Chondrocyte (in vitro differentiated cells): ENCODE measurements around the gene DTNBP1. TPM values are rescaled to one million over a fixed set of nuclear protein-coding genes. Genes with fewer than 3 reads are reported as not detected.
A peak's percentile ranks its signal among the peaks of the same experiment; 100 is the strongest.

Source experiments
- DNase-seq: peaks from one replicate; pipeline ENCODE4 v3.0.0; 2021; ENCODE audit warnings: mixed read lengths, low spot score
- H3K27ac Mint-ChIP-seq: one replicate; pipeline ENCODE4 v1.8.0; 2021; ENCODE audit warnings: mild to moderate bottlenecking, moderate library complexity, mixed read lengths; ENCODE audit not compliant: unreplicated experiment
- H3K27me3 Mint-ChIP-seq: 2 replicates; pipeline ENCODE4 v1.8.0; 2021; ENCODE audit warnings: low read depth, mixed read lengths
- H3K36me3 Mint-ChIP-seq: 2 replicates; pipeline ENCODE4 v1.8.0; 2021; ENCODE audit warnings: low read depth, mixed read lengths
- H3K4me1 Mint-ChIP-seq: 2 replicates; pipeline ENCODE4 v1.8.0; 2021; ENCODE audit warnings: low read depth, mild to moderate bottlenecking, mixed read lengths
- H3K4me3 Mint-ChIP-seq: one replicate; pipeline ENCODE4 v1.8.0; 2021; ENCODE audit warnings: mild to moderate bottlenecking, moderate library complexity, mixed read lengths; ENCODE audit not compliant: unreplicated experiment
- H3K9me3 Mint-ChIP-seq: 2 replicates; pipeline ENCODE4 v1.8.0; 2021; ENCODE audit warnings: low read depth, mixed read lengths
- CTCF ChIP-seq: fragments of 200-600 bp; sonication (generic); IDR thresholded peaks from 2 replicates; pipeline ENCODE4 v1.5.0; 2021; ENCODE audit warnings: antibody characterized with exemption, mild to moderate bottlenecking, moderate library complexity
- total RNA-seq: library from RNA; stranded (reverse); gene quantifications from 3 replicates; pipeline ENCODE4 v1.2.1, GENCODE V29; 2021

The DTNBP1 gene
- total RNA-seq, 1 donor from 2014 or later: 18.0 TPM

- Mint-ChIP-seq H3K4me1 (no peaks in the 10 kb centered on the region), H3K36me3 (peaks cover 44% of the 10 kb centered on the region), H3K27ac (no peak overlapping the region), H3K9me3 (peaks cover 42% of the 10 kb centered on the region), H3K4me3 (no peak overlapping the region), H3K27me3 (no peaks in the 10 kb centered on the region)
- no peak for TF ChIP-seq CTCF
- DNase-seq: no peak
These were observed 17.9 kb downstream of the DTNBP1 start for GRCh38 chr6:15644904-15645303.

- H3K4me3 Mint-ChIP-seq: no peak overlapping the region
- H3K4me1 Mint-ChIP-seq: no peaks in the 10 kb centered on the region
- peaks cover 48% of the 10 kb centered on the region for H3K9me3 Mint-ChIP-seq
- H3K27ac Mint-ChIP-seq: no peak overlapping the region
- peaks cover 47% of the 10 kb centered on the region for H3K36me3 Mint-ChIP-seq
- DNase-seq: no peak
- TF ChIP-seq CTCF: no peak
- H3K27me3 Mint-ChIP-seq: no peaks in the 10 kb centered on the region
These were observed 19.3 kb downstream of the DTNBP1 start for GRCh38 chr6:15643542-15643941.

DNA sequence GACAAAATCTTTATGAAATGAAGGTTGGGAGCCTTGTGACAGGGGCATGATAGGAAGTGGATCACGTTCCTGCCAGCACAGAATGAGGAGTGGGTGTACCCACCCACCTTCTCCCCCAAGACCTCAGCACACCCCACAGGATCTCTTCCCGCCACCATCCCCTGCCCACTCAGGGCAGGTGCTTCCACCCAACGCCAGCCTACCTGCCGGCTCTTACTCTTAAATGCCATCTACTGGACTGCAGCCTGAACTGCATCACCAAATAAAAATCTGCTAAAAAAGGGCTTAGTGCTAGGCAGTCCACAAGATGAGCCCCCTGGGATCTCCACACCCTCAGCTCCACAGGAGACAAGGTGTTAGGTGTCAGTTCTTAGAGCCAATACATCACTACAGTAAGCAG is 20.6 kb downstream of the DTNBP1 start:
- Mint-ChIP-seq H3K27ac (no peak overlapping the region), H3K4me1 (no peaks in the 10 kb centered on the region), H3K27me3 (no peaks in the 10 kb centered on the region), H3K36me3 (peaks cover 40% of the 10 kb centered on the region), H3K4me3 (no peak overlapping the region), H3K9me3 (peaks cover 44% of the 10 kb centered on the region)
- TF ChIP-seq CTCF: peak; percentile 42
- no peak for DNase-seq

DNA sequence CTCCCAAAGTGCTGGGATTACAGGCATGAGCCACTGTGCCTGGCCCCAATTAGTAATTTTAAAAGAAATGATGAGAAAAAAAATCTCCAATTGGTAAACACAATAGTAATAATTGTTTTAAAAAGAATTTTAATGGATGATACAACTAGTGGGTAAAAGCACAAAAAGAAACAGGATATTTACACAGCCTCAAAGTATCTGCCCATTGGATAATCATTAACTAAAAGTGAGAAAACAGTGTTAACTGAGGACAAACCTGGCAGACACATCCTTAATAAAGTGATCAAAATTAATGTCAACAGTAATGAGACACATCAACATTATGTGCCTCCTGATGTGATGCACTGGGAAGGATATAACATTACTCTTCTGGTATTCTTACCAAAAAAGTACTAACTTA is 24.5 kb downstream of the DTNBP1 start:
- Mint-ChIP-seq H3K4me3 (no peak overlapping the region), H3K27me3 (no peaks in the 10 kb centered on the region), H3K27ac (no peak overlapping the region), H3K4me1 (no peaks in the 10 kb centered on the region), H3K36me3 (peaks cover 24% of the 10 kb centered on the region), H3K9me3 (peaks cover 11% of the 10 kb centered on the region)
- no peak for DNase-seq
- TF ChIP-seq CTCF: no peak

- DNase-seq: no peak
- H3K36me3 Mint-ChIP-seq: peaks cover 4% of the 10 kb centered on the region
- no peaks in the 10 kb centered on the region for H3K9me3 Mint-ChIP-seq
- H3K27ac Mint-ChIP-seq: no peak overlapping the region
- no peaks in the 10 kb centered on the region for H3K27me3 Mint-ChIP-seq
- peaks cover 32% of the 10 kb centered on the region for H3K4me1 Mint-ChIP-seq
- TF ChIP-seq CTCF: no peak
- H3K4me3 Mint-ChIP-seq: no peak overlapping the region
These were observed 31.4 kb downstream of the DTNBP1 start for GRCh38 chr6:15631432-15631831.
